GM23338 (cell line): ENCODE measurements around the gene FOXD1.

Experiments
- CTCF ChIP-seq, 2 experiments: fragments of 200-600 bp in 1 of 2; sonication (generic) in 1 of 2; conservative IDR thresholded peaks; 2 replicates each; pipeline versions ENCODE4 v1.5.1 to v1.6.1; 2016 to 2017; ENCODE audit warnings: antibody characterized with exemption in 2 of 2, low read depth in 2 of 2, mild to moderate bottlenecking in 2 of 2, moderate library complexity in 1 of 2
- EZH2phosphoT487 ChIP-seq: fragments of 200-600 bp; sonication (generic); IDR thresholded peaks from one replicate; pipeline ENCODE4 v1.8.1; 2018; ENCODE audit warnings: antibody characterized with exemption; ENCODE audit not compliant: unreplicated experiment
- POLR2AphosphoS5 ChIP-seq: IDR thresholded peaks from 2 replicates; pipeline ENCODE4 v1.6.1; 2016; ENCODE audit warnings: antibody characterized with exemption, low read depth

GRCh38 chr5:73415171-73415570 is 33.4 kb downstream of the FOXD1 start:
- TF ChIP-seq CTCF (conservative IDR thresholded peaks at IDR 0.05; ENCODE audit: low read depth in 2 of 2) = no peak
- no peak for TF ChIP-seq EZH2phosphoT487
- no peak for TF ChIP-seq POLR2AphosphoS5
